Keratinocyte (primary cell): ENCODE measurements around the gene ARHGEF16.

Source experiments
- CTCF ChIP-seq, 3 experiments: IDR thresholded peaks in 1 of 3; conservative IDR thresholded peaks in 1 of 3; optimal IDR thresholded peaks in 1 of 3; 2 replicates in 2 of 3; 3 replicates in 1 of 3; pipeline versions ENCODE3 to v1.5.1; 2011; ENCODE audit warnings: low read length in 3 of 3, mild to moderate bottlenecking in 3 of 3, moderate library complexity in 2 of 3, control low read depth in 1 of 3, inconsistent platforms in 1 of 3; ENCODE audit not compliant: insufficient read depth in 2 of 3; ENCODE audit errors: extremely low read depth in 1 of 3
- EZH2 ChIP-seq: IDR thresholded peaks from one replicate; pipeline ENCODE4 v1.6.1; 2012; ENCODE audit warnings: inconsistent platforms, mild to moderate bottlenecking, low read length, moderate library complexity

DNA sequence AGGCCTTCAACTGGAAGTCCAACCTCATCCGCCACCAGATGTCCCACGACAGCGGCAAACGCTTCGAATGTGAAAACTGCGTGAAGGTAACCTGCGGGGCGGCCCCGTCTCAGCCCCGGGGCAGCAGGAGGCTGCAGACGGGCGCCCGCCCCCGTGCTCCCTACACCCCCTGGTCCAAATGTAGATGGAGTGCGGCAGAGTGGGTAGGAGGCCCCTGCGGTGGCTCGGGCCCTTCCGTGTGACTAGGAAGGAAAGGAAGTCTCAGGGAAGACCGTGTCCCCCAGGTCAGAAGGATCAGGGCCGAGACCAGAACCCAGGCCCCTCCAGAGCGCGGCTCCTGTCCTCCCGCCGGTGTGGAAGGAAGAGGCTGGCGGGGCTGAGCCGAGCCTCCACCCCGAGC lies 49.7 kb upstream of the ARHGEF16 start:
- no peak for TF ChIP-seq CTCF (optimal IDR thresholded peaks at IDR 0.05 in 1 of 3, IDR thresholded peaks at IDR 0.05 in 1 of 3, conservative IDR thresholded peaks at IDR 0.05 in 1 of 3; ENCODE audit: extremely low read depth in 1 of 3, insufficient read depth in 2 of 3, low read length in 3 of 3)
- no peak for TF ChIP-seq EZH2
